Measurements from ENCODE around the gene DICER1.
"Not testable (repeated sequence)": the region's sequence is repeated elsewhere in the genome, so short reads cannot be mapped to it uniquely, and the experiment has no call there.

DICER1 gene

DNA sequence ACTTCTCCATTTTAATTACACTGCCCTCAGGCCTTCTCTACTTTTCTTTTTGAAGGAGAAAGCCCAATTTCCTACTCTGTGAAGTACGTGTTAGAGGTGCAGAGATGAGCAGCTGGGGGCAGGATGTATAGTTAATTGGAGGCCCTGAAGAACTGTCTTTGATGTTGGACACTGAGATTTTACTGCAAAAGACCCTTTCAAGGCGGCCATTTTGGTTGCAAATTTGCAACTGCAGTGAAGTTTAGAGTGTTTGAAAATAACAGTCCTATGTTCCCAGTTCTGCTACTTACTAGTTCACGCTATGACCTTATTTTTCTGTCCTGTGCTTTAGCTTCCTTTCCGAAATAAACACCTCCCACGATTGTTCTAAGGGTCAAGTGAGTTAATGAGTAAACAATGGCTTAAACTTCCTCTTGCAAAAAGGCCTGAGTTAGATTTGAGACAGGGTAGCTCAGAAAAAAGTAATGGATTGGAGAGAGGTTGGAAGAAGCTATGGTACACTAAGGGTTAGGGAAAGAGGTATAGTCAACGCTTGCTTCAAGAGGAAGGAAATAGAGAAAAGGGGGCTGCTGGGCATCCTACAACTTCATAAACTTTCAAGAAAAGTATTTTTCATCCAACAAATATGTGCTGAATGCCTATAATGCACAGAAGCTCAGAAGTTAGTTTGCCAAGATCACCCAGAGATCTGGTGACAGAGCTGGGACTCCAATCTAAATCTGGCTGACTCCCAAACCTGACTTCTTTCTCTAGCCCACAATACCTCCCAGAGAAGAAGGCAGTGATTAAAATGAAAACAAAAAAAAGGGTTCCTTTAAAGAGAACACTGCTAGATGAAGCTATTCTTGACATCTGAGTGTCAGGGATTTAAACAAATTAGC lies 26.4 kb upstream of the DICER1 start:
- DNase-seq = no peak

DNA sequence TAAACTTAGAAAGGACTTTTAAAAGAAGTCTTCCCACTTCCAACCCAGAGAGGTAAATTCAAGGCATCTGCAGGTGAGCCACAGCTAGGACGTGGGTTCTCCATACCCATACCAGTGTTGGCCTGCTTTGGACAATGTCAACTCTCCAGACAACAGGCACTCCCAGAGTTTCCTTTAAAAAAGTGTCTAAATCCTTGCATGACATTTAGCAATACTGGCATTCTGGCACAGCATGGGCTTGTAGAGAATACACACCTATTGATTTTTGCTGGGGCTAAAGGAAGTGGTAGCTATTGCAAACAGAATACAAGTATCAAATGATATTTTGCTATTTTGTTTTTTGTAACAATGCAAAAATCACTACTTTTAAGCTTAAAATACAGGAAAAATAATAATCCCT lies 25.8 kb upstream of the DICER1 start:
- no peak for DNase-seq

DNA sequence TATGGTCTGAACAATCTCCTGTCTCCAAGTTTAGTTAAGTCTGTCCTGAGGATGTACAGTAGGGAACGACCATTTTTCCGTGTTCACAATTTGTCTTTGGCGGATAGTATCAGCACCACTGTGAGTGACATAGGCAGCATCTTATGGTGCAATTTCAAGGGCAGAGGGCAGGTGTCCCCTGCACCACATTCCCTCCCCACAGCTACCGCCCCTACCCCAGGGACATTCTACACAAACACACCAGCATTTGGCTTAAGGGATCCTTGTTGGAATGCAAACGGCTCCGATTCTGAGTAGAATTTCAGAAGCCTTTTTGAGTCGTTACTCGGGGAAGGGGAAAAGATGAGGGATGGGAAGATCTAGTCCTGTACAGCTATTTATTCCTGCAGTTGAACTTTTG lies 25.1 kb upstream of the DICER1 start:
- no peak for DNase-seq

DNA sequence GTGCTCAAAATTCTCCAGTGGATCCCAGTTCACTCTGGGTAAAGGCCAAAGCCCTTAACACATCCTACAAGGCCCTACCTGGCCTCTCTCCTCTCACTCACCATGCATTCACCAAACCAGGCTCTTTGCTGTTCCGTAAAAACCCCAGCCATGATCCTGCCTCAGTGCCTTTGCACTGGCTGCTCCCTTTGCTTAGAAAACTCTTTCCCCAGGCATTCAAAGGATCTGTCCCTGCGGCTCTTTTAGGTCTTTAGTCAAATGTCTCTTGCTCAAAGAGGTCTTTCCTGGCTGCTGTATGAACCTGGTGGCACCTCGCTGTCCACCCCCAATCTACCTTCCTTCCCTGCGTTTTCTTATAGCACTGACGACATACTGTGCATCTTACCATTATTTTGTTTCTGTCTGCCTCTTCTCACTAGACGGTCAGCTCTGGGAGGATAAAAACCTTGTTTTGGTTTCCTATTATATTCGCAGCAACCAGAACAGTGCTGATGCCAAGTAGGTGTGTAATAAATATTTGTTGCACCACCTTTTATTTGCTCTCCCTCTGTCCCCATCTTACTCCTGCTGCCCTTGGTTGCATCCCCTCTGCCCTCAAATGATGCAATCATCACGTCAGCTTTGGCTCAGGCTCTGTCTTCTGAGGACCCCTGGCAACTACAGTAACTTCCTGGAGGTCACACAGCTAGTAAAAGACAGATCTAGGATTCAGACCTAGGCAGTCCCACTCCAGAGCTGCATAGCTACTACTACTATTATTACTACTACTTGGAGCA lies 23.8 kb upstream of the DICER1 start:
- DNase-seq = no peak

DNA sequence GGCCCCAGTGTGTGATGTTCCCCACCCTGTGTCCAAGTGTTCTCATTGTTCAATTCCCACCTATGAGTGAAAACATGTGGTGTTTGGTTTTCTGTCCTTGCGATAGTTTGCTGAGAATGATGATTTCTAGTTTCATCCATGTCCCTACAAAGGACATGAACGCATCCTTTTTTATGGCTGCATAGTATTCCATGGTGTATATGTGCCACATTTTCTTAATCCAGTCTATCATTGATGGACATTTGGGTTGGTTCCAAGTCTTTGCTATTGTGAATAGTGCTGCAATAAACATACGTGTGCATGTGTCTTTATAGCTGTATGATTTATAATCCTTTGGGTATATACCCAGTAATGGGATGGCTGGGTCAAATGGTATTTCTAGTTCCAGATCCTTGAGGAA lies 18.3 kb upstream of the DICER1 start:
- DNase-seq = not testable (repeated sequence)

DNA sequence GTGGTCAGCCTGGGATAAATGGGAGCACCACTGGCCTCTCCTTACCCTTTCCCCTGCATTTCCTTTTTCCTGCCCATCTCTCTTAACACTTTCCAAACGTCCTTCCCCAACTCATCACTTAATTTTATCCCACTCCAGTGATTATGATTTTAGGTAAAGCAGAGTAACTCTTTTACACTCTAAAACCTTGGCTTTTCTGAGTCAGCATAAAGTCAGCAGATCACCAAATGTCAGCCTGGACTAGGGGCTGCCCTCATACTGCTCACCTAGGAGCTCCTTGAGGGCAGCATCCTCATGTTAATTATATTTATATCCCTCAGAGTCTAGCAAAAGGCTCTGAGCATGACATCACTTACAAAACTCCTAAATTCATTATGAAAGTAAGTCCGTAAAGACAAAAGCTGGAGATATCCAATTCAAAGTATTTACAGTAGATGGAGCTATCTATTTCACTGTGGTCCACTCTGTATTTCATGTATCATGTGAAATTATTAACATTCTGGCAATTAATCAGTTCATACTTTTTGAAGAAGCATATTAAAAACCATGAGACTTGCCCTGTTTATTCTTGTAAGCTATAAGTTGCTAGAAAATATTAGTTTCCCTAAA lies 17.0 kb upstream of the DICER1 start:
- DNase-seq = no peak

DNA sequence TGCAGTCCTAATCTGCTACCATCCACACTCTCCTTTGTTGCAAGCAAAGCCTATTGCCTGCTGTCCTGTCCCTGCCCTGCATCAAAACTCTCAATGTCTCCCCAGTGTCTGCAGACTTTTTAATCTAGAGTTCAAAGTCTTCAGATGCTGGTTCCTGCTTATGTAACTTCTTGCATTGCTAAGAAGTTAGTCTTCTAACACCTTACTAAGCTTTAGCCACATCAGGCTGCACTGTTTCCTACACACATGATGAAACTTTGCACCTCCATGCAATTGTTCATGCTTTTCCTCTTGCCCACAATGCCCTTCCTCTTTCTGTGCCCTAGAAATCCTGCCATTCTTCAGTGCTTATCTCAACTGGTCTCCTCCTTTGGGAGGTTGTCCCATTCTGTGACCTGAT lies 16.2 kb upstream of the DICER1 start:
- DNase-seq = no peak

DNA sequence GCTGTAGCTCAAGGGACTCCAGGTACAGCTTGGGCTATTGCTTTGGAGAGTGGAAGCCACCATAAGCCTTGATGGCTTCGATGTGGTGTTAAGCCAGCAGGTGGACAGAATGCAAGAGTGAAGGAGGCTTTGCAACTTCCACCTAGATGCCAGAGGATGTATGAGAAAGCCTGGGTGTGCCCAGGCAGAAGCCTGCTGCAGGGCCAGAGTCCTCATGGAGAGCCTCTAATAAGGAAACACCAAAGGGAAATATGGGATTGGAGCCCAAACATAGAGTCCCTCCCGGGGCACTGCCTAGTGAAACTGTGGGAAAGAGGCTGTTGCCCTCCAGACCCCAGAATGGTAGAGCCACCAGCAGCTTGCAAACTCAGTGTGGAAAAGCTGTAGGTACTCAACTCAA lies 9.8 kb upstream of the DICER1 start:
- DNase-seq = no peak

DNA sequence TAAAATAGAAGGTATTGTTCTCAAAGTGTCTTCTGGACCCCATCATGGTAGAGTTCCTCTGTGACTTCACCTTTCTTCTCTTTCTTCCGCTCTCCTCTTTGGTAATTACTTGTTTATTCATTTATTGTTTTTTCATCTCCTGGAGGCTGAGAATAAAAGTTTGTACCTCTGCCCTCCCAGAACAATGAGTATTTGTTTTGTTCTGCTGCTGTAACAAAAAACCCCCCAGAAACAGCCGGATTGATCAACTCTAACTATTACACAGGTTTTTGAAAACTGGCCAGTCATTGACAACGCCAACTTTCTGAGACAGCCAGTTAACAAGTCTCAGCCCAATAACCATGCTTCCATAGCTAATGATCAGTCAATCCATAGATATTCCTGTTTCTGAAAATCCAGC lies 8.2 kb upstream of the DICER1 start:
- no peak for DNase-seq

DNA sequence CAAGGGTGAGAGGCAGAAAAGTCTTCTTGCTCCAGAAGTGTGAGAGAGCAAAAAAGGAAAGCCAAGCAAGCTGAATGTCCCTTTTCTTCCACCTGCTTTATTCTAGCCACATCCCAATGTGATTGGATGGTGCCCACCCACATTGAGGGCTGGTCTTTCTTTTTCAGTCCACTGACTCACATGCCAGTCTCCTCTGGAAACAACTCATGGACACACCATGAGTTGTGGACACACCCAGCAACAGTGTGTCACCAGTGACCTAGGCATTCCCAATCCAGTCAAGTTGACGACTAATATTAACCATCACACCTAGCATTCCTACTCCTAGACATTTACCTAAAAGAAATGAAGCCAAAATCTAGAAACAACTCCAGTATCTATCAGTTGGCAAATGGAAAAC lies 7.2 kb upstream of the DICER1 start:
- DNase-seq = no peak

DNA sequence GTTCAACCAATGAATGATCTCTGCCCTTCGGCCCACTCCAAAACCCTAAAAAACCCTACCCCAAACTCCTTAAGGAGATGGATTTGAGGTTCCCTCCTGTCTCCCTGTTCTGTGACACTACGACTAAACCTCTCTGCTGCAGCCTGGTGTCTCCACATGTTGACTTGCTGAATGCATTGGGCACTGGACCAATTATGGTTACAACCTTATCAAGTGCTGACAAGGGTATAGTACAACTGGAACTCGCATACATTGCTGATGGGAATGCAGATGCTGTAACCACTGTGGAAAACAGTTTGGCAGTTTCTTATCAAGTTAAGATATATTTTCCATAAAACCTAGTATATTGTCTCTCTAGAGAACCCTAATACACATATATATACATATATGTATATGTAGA lies 6.3 kb upstream of the DICER1 start:
- DNase-seq = no peak

DNA sequence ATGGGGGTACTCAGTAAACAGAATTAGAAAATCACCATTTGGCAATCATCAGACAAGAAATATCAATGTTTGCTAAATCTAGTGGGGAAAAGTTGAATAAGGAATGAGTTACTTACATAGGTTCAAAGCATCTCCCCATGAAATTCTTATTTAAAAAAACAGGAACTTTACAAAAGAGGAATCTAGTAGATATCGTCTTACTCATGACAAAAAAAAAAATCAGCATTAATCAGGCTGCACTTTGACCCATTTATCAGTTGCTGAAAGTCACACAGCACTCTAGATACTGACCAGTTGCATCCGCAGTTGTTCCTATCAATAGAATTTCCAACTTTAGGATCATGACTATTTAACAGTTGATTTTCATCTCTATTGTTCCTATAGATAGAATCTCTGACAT lies 5.8 kb upstream of the DICER1 start:
- no peak for DNase-seq

DNA sequence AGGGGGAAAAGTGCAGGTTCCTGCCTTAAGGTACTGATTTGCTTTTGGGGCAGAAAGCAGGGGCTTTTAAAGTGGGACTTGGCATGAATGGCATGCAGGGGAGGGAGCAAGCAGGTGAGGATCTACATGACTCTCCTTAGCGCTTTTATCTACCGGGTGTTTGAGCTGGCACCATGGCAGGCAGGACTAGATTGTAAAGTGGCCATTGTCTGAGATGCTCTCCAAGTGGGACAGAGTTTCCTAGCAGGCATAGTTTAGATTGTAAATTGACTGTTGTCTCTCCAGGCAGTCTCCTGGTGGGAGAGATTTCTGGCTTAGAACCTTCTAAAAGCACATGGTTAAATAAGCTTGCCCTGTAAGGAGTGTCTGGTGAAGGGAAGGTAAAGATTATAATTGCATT lies 5.3 kb upstream of the DICER1 start:
- no peak for DNase-seq

DNA sequence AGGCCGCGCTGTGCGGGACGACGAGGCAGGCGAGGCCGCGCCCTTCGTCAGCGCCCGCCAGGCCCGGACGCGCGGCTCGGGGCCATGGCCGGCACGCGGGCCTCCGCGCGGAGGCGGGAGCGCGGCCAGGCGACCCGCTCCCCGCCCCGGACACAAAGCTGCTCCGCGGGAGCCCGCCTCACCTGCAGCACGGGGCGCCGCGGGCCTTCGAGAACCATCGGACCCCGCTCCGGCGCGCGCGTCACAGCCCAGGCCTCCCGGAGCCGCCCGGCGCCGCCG lies 342 bp downstream of the DICER1 start:
- DNase-seq = no peak

DNA sequence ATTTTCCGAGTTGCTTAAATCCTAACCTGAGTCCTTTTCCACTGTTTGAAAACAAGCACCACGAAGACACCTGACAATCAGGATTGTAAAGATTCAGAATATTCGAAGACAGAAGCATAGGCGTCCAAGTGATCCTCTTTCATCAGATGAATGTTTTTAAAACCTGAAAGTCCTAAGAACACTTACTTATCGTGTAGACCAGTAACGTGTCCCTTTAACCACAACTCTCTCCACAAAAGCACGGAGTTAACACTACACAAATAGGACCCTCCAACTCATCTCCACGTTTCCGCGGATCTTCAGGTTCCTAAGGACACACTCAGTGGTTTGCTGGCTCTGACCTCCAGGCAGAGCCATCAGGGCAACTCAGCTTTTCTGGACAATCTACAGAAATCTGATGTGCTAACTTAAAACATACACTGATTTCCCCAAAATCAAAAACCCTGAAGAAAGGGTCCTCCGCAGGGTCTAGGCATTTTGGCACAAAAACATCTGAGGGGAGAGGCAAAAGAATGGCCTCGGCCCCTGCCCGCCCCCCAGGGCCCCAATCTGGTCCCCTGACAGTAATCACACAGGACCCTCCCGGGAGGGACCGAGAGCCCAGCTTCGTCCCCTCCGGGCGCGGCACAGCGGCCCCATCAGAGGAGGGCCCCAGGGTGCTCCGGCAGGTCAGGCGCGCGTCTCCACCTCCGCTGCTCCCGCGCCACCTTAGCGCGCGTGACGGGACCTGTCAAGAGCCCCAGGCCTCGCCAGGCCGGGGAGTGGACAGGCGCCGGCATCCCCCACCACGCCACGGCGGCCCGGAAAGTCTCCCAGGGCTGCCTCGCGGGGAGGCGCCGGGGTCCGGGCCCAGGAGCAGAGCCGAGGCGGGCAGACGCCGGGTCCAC lies 925 bp downstream of the DICER1 start:
- no peak for DNase-seq

DNA sequence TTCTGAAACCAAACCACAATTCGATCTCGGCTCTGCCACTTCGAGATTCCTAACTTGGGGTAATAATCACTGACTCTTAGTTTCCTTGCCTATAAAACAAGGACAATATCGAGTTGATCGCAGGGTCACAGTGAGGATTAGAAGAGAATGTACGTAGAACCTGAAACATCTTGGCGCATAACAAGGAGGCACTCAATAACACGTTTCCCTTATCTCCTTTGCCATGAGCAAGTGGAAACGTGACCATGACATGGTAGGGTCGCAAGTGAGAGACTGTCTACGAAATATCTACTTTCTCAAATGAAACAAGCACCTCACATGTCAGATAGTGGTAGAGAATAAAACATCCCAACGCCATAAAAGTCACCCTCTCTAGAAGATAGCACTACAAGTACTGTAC lies 2.3 kb downstream of the DICER1 start:
- DNase-seq = no peak

DNA sequence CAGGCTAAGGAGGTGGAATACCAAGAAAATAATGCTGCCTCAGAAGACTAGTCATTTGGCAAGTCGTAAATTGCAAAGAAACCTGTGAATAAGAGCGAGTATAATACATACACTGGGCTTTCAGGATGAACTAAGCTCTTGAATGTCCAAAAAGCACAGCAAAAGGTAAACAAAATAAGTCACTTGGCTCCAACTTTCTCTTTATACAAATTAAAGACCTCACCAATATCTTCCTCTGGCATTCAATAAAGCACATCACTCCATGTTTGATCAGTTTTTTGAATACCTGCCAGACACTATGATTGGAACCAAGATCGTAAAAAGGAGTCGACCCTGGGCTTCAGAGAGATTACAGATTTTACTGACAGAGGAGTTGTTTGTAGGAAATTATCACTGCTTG lies 3.5 kb downstream of the DICER1 start:
- no peak for DNase-seq

DNA sequence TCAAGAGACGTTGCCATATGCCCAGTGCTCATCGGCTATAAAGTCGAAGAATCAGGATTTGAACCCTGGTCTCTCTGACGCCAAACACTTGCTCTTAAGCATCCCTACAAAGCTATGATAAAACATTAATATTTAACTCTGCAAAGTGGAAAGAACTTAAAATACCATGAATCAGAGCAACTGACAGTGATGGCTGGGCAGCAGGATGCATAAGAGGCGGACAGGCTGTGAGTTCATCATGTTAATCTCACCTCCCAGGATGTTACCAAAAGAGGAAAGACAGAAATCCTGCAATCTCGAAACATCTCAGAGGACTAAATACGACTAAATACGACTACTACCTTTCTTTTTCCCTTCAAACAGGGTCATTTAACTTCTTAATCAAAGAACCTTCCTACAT lies 5.8 kb downstream of the DICER1 start:
- DNase-seq = no peak

DNA sequence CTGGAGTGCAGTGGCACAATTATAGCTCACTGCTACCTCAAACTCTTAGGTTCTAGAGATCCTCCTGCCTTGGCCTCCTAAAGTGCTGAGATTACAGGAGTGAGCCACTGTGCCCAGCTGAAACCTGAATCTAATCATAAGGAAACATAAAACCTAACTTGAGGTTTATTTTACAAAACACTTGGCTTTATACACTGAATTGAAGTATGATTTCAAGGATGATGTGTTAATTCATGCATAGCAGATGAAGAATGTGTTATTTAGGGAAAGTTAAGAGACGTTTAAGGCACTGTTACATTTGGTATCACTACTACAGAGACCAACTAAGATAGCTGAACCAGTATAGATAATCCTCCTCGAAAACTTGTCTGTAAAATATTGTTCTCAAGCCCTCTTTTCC lies 6.4 kb downstream of the DICER1 start:
- no peak for DNase-seq

DNA sequence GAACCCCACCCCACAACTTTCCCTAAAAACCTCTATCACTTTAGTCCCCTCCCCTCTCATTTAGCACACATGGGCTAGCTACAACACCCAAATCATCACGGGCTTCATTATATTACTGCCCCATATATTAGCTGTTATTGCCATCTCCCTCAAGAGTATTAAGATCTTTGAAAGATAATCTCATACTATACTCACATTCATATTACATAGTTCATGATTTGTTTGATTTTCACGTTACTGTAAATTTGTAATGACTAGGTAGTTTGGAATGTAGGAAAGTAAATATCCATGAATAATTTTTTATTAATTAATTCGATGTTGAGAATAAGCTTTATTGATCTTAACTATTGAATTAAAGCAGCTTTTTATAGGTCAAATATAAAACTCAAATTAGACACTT lies 7.9 kb downstream of the DICER1 start:
- no peak for DNase-seq

DNA sequence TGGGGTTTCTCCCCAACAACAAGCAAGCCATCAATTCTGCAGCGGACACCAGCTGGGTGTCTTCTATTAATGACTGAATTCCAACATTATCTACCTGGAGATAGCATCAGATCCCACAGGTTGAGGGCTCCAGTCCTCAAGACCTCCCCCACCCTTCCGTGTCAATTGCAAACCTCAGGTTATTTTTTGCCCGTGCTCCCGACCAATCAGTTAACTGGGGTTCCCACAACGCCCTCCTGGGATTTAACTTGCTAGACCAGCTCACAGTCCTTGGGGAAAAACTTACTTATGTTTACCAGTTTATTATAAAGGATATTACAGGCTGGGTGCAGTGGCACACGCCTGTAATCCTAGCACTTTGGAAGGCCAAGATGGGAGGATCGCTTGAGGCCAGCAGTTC lies 9.7 kb downstream of the DICER1 start:
- no peak for DNase-seq

DNA sequence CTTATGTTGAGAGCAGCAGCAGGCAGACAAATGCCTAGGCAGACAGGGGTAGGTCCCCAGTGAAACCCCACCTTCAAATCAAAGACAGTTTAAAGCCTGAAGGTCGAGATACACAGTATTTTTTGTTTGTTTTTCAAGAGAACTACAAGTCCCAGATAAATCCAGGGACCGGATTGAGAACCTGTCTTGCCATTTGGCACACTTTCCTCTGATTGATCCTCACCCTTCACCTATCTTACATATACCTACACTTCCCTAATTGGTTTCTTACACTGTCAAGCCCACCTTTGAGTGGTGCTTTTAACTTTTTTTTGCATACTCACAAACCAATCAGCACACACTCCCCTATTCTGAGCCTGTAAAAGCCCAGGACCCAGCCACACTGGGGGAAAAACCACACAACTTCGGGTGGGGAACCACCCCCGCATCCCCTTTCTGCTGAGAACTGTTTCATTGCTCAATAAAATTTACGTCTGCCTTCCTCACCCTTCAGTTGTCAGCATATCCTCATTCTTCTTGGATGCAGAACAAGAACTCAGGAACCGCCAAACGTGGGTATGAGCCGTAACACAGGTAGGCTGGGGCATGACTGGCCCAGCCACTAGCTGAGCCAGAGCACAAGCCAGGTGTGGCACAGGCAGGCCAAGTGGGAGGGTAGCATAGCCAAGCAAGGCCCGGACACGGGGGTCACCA lies 11.1 kb downstream of the DICER1 start:
- DNase-seq = no peak

DNA sequence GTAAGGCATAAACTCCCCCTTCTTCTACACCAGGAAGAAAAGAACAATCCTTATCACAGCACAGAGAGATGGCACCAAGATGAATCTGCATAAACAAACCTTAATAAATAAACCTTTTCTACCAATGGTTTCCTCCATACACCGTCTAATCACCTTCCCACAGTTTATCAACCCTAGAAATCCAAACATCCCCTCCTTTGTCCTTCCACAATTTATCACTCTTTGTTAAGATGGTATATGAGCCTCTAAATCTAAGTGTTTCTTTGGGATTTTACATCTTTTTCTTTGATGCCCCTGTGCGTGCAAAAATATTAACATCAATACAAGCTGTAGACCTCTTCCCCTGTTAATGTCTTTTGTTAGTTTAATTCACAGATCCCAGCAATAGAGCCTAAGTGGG lies 12.5 kb downstream of the DICER1 start:
- no peak for DNase-seq

Data from cerebellar nuclear complex (tissue), 1 donor.